ENCODE results near the gene RAI1. TPM values are rescaled to one million over a fixed set of nuclear protein-coding genes. Genes with fewer than 3 reads are reported as not detected.

Gene RAI1
- total RNA-seq, 2 experiments from 2014 or later: 17.1 to 49.4 TPM

GRCh38 chr17:17801800-17802481 lies 120.7 kb downstream of the RAI1 start:
- peaks cover 18% of the 10 kb centered on the region; the same call in 1 of the 2 replicates for H3K36me3 ChIP-seq (ENCODE audit: insufficient read depth, low read length)
- ChIA-PET CTCF (ENCODE audit: unreplicated experiment) (no interaction called here), POLR2A (no interaction called here)
- DNase-seq (ENCODE audit: low spot score): no peak
- H3K9me2 ChIP-seq (ENCODE audit: insufficient read depth, low read length): no peaks in the 10 kb centered on the region
- H3K9me3 ChIP-seq (ENCODE audit: low read length): no peaks in the 10 kb centered on the region
- H4K20me1 ChIP-seq (ENCODE audit: insufficient read depth, low read length): no peaks in the 10 kb centered on the region
- no peak overlapping the region for H3K4me2 ChIP-seq (ENCODE audit: low read length)
- BruUV-seq (replicated peaks): no TSS peak
- H3K79me2 ChIP-seq (ENCODE audit: insufficient read depth, low read depth, low read length): no peaks in the 10 kb centered on the region
- no peak for TF ChIP-seq EZH2phosphoT487 (IDR thresholded peaks at IDR 0.05; ENCODE audit: borderline replicate concordance, low read depth, low read length)
- no peak for TF ChIP-seq CTCF (conservative IDR thresholded peaks at IDR 0.05; ENCODE audit: low read length)
- intact Hi-C loops (cut with micrococcal nuclease; ENCODE audit: unreplicated experiment): no loop called here
- no peak overlapping the region for H2AFZ ChIP-seq (ENCODE audit: low read length)
- no peak overlapping the region for H3K27ac ChIP-seq (ENCODE audit: low read depth, low read length, poor library complexity, severe bottlenecking)
- no peaks in the 10 kb centered on the region for H3K4me1 ChIP-seq (ENCODE audit: insufficient read depth, low read length, poor library complexity, severe bottlenecking)
- no peak overlapping the region for H3K4me3 ChIP-seq (ENCODE audit: low read depth, low read length, poor library complexity, severe bottlenecking)

- Histone ChIP-seq H3K9me3 (ENCODE audit: low read length) (no peaks in the 10 kb centered on the region), H3K9me2 (ENCODE audit: insufficient read depth, low read length) (no peaks in the 10 kb centered on the region), H2AFZ (ENCODE audit: low read length) (no peak overlapping the region), H3K79me2 (ENCODE audit: insufficient read depth, low read depth, low read length) (no peaks in the 10 kb centered on the region), H4K20me1 (ENCODE audit: insufficient read depth, low read length) (no peaks in the 10 kb centered on the region), H3K4me3 (ENCODE audit: low read depth, low read length, poor library complexity, severe bottlenecking) (no peak overlapping the region), H3K27ac (ENCODE audit: low read depth, low read length, poor library complexity, severe bottlenecking) (no peak overlapping the region), H3K4me2 (ENCODE audit: low read length) (no peak overlapping the region), H3K36me3 (ENCODE audit: insufficient read depth, low read length) (peaks cover 15% of the 10 kb centered on the region; the same call in 1 of the 2 replicates), H3K4me1 (ENCODE audit: insufficient read depth, low read length, poor library complexity, severe bottlenecking) (peaks cover 5% of the 10 kb centered on the region)
- TF ChIP-seq CTCF (conservative IDR thresholded peaks at IDR 0.05; ENCODE audit: low read length): no peak
- TF ChIP-seq EZH2phosphoT487 (IDR thresholded peaks at IDR 0.05; ENCODE audit: borderline replicate concordance, low read depth, low read length): no peak
- POLR2A ChIA-PET: no interaction called here
- DNase-seq (ENCODE audit: low spot score): no peak
- CTCF ChIA-PET (ENCODE audit: unreplicated experiment): no interaction called here
- intact Hi-C loops (cut with micrococcal nuclease; ENCODE audit: unreplicated experiment): no loop called here
- no TSS peak for BruUV-seq (replicated peaks)
These were observed 122.7 kb downstream of the RAI1 start for GRCh38 chr17:17804007-17804406.

GRCh38 chr17:17805575-17805974 lies 124.3 kb downstream of the RAI1 start:
- TF ChIP-seq CTCF (conservative IDR thresholded peaks at IDR 0.05; ENCODE audit: low read length) (no peak), EZH2phosphoT487 (IDR thresholded peaks at IDR 0.05; ENCODE audit: borderline replicate concordance, low read depth, low read length) (no peak)
- H3K4me2 ChIP-seq (ENCODE audit: low read length): no peak overlapping the region
- ChIA-PET POLR2A (no interaction called here), CTCF (ENCODE audit: unreplicated experiment) (no interaction called here)
- no peaks in the 10 kb centered on the region for H3K79me2 ChIP-seq (ENCODE audit: insufficient read depth, low read depth, low read length)
- H3K36me3 ChIP-seq (ENCODE audit: insufficient read depth, low read length): peaks cover 19% of the 10 kb centered on the region; the same call in 1 of the 2 replicates
- H3K4me1 ChIP-seq (ENCODE audit: insufficient read depth, low read length, poor library complexity, severe bottlenecking): peaks cover 13% of the 10 kb centered on the region
- DNase-seq (ENCODE audit: low spot score): no peak
- H3K27ac ChIP-seq (ENCODE audit: low read depth, low read length, poor library complexity, severe bottlenecking): no peak overlapping the region
- H2AFZ ChIP-seq (ENCODE audit: low read length): no peak overlapping the region
- intact Hi-C loops (cut with micrococcal nuclease; ENCODE audit: unreplicated experiment): no loop called here
- H4K20me1 ChIP-seq (ENCODE audit: insufficient read depth, low read length): no peaks in the 10 kb centered on the region
- no peaks in the 10 kb centered on the region for H3K9me2 ChIP-seq (ENCODE audit: insufficient read depth, low read length)
- no TSS peak for BruUV-seq (replicated peaks)
- H3K4me3 ChIP-seq (ENCODE audit: low read depth, low read length, poor library complexity, severe bottlenecking): no peak overlapping the region
- H3K9me3 ChIP-seq (ENCODE audit: low read length): no peaks in the 10 kb centered on the region

Measured in OCI-LY7 (cell line).